Measurements from ENCODE around the gene SSC5D. TPM values are rescaled to one million over a fixed set of nuclear protein-coding genes. Genes with fewer than 3 reads are reported as not detected.

Gene SSC5D
- under 0.01 TPM in 2 replicates for total RNA-seq

GRCh38 chr19:55487924-55488687 lies at the start of gene SSC5D:
SSC5D (plus strand) TSS chr19:55488436; CDS start chr19:55488590, 154 bp downstream.

GRCh38 chr19:55443045-55443823 lies 45.0 kb upstream of the SSC5D start, which contains the start of gene SHISA7:
SHISA7 (minus strand) TSS chr19:55443300; CDS start chr19:55442863, 437 bp downstream.

GRCh38 chr19:55461259-55461973 lies 26.8 kb upstream of the SSC5D start, which contains the start of gene ISOC2:
ISOC2 (minus strand) TSS chr19:55461642; CDS start chr19:55456486, 5,156 bp downstream.

GRCh38 chr19:55464662-55465054 lies 23.6 kb upstream of the SSC5D start, which contains the start of gene C19orf85:
C19orf85 (minus strand) TSS chr19:55464751; CDS start chr19:55464554, 197 bp downstream.

DNA sequence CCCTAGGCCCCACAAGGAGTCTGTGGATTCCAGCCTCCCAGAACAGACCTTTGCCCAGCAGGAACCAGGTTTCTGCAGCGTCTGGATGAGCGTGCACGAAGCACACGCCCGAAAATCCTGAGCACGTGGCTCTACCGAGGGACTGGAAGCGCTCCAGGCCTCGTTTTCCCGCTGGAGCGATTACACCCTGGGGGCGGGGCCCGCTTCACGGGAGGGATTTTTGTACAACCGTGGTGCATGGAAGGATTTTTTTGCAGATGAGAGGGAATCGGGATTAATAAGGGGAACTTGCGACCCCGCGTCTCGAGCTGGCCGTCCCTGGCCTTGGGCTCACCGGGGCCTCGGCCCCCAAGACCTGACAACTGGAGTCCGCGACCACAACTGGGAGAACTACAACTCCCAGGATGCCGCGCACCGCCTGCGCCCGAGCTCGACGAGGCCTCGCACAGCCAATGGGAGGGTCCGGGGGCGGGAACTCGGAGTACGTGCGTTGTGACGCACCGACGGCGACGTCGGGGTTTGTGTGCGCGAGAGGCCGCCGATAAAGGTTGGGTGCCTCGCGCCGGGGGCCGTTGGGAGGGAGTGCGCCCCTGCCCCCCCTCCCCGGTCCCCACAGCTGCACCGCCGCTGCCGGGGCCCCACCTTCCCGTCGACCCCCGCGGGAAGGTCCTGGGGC lies 12.0 kb upstream of the SSC5D start, which contains the start of gene ZNF628:
Gene ZNF628, plus strand, starts transcription at position 518 of the 676 bp plus-strand sequence. CDS start 3,294 bp downstream, outside the sequence.

DNA sequence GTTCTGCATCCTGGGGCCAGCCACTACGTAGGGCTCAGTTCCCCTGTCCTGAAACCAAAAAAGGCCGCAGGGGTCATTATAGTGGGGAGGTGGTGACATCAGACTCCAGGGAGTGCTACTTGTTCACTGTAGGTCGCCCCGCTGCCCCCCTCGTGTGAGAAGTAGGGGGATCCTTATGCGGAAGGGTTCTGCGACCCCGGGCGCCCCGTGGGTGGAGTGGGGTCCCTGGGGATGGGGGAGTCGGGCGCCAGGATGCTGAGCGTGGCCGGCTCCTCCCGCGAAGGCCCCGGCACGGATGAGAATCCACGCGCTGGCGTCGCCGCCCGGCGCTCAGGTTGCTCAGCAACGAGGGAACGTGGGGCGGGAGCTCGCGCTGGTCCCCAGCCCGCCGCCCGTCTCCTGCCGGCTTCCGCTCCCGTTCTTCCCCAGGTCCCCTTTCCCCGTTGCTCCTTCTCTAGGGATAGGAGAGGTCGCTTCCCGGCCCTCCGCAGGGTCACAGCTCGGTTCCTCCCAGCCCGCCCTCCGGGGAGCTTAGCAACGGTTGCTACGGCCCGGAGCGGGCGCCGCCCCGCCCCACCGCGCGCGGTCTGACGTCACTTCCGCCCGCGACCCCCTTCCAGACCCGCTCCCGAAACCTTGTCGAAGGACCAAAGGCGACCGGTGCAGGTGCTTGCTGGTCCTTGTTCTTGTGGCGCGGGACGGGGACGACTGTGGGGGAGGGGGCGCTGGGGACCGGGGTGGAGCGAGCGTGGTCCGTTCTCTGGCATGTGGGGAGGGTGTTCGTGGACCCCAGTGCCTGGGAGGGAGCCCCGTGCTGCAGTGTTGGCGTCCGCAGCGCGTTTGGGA lies 3.4 kb upstream of the SSC5D start, which contains the start of gene NAT14:
Gene NAT14, plus strand, starts transcription at position 596 of the 846 bp plus-strand sequence. CDS start 521 bp downstream, outside the sequence.

GRCh38 chr19:55536951-55537740 lies 48.9 kb downstream of the SSC5D start, which contains the start of gene SBK2:
SBK2 (minus strand) TSS chr19:55537133; CDS start chr19:55536294, 839 bp downstream.

DNA sequence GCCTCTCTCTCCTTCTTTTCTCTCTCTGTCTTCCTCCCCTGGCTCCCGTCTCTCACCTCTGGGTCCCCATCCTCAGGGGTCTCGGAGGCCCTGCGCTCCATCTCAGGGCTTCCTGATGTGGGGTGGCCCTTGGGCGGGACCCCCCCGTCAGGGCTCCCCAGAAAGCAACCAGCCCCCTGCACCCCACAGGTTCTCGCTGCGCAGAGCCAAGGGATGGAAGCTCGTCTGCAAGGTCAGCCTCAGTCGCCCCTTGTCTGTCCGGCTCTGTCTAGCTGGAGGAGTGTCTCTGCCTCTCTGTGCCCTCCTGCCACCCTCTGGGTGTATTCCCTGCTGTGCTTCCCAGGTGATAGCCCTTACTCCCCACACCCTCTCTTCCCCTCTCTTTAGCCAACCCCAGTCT lies 57.2 kb downstream of the SSC5D start, which contains the start of gene SBK3:
Gene SBK3, minus strand, starts transcription at position 101 of the 400 bp plus-strand sequence. Its CDS starts 0 bp downstream, at position 101.

Other genes with a start within 250 kb of the SSC5D start
- gene PPP6R1, start 229.4 kb upstream of the SSC5D start, total RNA-seq, result 16.4 and 18.0 TPM in 2 replicates
- gene HSPBP1, start 208.3 kb upstream of the SSC5D start, total RNA-seq, result 18.6 and 19.6 TPM in 2 replicates
- 0.65 and 0.77 TPM in 2 replicates for gene BRSK1, start 204.4 kb upstream of the SSC5D start, total RNA-seq
- not detected in 2 replicates for gene TMEM150B, start 163.1 kb upstream of the SSC5D start, total RNA-seq
- gene KMT5C, start 148.6 kb upstream of the SSC5D start, total RNA-seq, result 3.2 and 3.3 TPM in 2 replicates
- not detected in 2 replicates for gene COX6B2, start 133.7 kb upstream of the SSC5D start, total RNA-seq
- not detected in 2 replicates for gene GARIN5B, start 125.2 kb upstream of the SSC5D start, total RNA-seq
- 0.33 TPM in 1 of 2 replicates, not detected in the other for gene IL11, start 118.0 kb upstream of the SSC5D start, total RNA-seq
- not detected in 2 replicates for gene TMEM190, start 111.6 kb upstream of the SSC5D start, total RNA-seq
- 0.17 and 0.22 TPM in 2 replicates for gene TMEM238, start 104.1 kb upstream of the SSC5D start, total RNA-seq
- 177 and 193 TPM in 2 replicates for gene RPL28, start 102.5 kb upstream of the SSC5D start, total RNA-seq
- gene UBE2S, start 80.6 kb upstream of the SSC5D start, total RNA-seq, result 23.0 and 32.1 TPM in 2 replicates
- gene SHISA7, start 45.1 kb upstream of the SSC5D start, total RNA-seq, result not detected in 2 replicates
- gene ISOC2, start 26.8 kb upstream of the SSC5D start, total RNA-seq, result 55.3 and 66.8 TPM in 2 replicates
- not detected in 2 replicates for gene C19orf85, start 23.7 kb upstream of the SSC5D start, total RNA-seq
- 0.43 and 0.76 TPM in 2 replicates for gene ZNF628, start 11.8 kb upstream of the SSC5D start, total RNA-seq
- gene NAT14, start 3.2 kb upstream of the SSC5D start, total RNA-seq, result 7.9 and 8.8 TPM in 2 replicates
- gene SBK2, start 48.7 kb downstream of the SSC5D start, total RNA-seq, result not detected in 2 replicates
- 0.22 and 0.26 TPM in 2 replicates for gene SBK3, start 57.1 kb downstream of the SSC5D start, total RNA-seq
- 1.8 and 2.4 TPM in 2 replicates for gene ZNF579, start 92.4 kb downstream of the SSC5D start, total RNA-seq
- 2.2 and 2.7 TPM in 2 replicates for gene FIZ1, start 111.1 kb downstream of the SSC5D start, total RNA-seq
- gene ZNF524, start 111.9 kb downstream of the SSC5D start, total RNA-seq, result 7.9 and 11.4 TPM in 2 replicates
- gene ZNF865, start 117.2 kb downstream of the SSC5D start, total RNA-seq, result 0.54 and 0.60 TPM in 2 replicates
- 4.4 and 4.5 TPM in 2 replicates for gene ZNF784, start 136.1 kb downstream of the SSC5D start, total RNA-seq
- gene ZNF580, start 152.6 kb downstream of the SSC5D start, total RNA-seq, result 1.5 and 2.1 TPM in 2 replicates
- 21.8 and 23.7 TPM in 2 replicates for gene ZNF581, start 155.2 kb downstream of the SSC5D start, total RNA-seq
- 5.5 and 7.9 TPM in 2 replicates for gene CCDC106, start 159.8 kb downstream of the SSC5D start, total RNA-seq
- gene U2AF2, start 166.6 kb downstream of the SSC5D start, total RNA-seq, result 60.8 and 71.1 TPM in 2 replicates
- 36.2 and 57.0 TPM in 2 replicates for gene EPN1, start 186.8 kb downstream of the SSC5D start, total RNA-seq
- gene NLRP9, start 250.0 kb downstream of the SSC5D start, total RNA-seq, result not detected in 2 replicates